Panc1 (cell line): ENCODE data around the gene PRSS33.
A peak's percentile ranks its signal among the peaks of the same experiment; 100 is the strongest.

ENCODE experiments used
- POLR2AphosphoS5 ChIP-seq: IDR thresholded peaks from 2 replicates; pipeline ENCODE4 v1.6.1; 2012; ENCODE audit warnings: mild to moderate bottlenecking, low read depth, low read length, moderate library complexity
- SIN3A ChIP-seq: IDR thresholded peaks from 2 replicates; pipeline ENCODE4 v1.6.1; 2012; ENCODE audit warnings: low read depth, mild to moderate bottlenecking, low read length, moderate library complexity, borderline replicate concordance; ENCODE audit not compliant: insufficient read depth
- TCF7L2 ChIP-seq: IDR thresholded peaks from 2 replicates; pipeline ENCODE4 v1.6.1; 2011; ENCODE audit warnings: mild to moderate bottlenecking, low read depth, low read length, inconsistent platforms
- TF ChIP-seq, protein P1 (sequence below): fragments of 450-650 bp; IDR thresholded peaks from 2 replicates; pipeline ENCODE4 v1.5.1; 2017; ENCODE audit warnings: mild to moderate bottlenecking
- TF ChIP-seq, protein P2 (sequence below), 2 experiments: IDR thresholded peaks; 2 replicates each; pipeline ENCODE4 v1.6.1; 2011 to 2012; ENCODE audit warnings: low read depth in 2 of 2, control low read depth in 1 of 2, low read length in 1 of 2, mild to moderate bottlenecking in 1 of 2, moderate library complexity in 1 of 2; ENCODE audit not compliant: insufficient read depth in 1 of 2

DNA sequence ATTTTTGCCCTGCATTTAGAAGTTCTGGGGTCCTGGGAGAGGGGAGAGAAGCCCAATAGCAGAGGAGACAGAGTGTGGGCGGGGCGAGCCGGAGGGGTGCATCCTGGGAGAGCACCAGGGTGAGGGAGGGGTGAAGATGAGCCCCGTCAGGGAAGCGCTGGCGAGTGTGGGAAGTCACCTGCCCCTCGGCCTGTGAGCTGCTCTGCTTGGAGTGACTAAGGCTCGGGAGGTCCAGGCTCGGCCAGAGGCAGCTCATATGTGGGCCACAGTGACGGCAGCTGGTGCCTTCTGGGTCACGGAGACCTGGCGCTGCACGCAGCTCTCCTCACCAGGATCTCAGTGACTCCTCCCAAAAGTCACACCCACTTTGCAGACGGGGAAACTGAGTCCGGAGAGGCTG lies 43.8 kb upstream of the PRSS33 start:
- TF ChIP-seq, protein P1, sequence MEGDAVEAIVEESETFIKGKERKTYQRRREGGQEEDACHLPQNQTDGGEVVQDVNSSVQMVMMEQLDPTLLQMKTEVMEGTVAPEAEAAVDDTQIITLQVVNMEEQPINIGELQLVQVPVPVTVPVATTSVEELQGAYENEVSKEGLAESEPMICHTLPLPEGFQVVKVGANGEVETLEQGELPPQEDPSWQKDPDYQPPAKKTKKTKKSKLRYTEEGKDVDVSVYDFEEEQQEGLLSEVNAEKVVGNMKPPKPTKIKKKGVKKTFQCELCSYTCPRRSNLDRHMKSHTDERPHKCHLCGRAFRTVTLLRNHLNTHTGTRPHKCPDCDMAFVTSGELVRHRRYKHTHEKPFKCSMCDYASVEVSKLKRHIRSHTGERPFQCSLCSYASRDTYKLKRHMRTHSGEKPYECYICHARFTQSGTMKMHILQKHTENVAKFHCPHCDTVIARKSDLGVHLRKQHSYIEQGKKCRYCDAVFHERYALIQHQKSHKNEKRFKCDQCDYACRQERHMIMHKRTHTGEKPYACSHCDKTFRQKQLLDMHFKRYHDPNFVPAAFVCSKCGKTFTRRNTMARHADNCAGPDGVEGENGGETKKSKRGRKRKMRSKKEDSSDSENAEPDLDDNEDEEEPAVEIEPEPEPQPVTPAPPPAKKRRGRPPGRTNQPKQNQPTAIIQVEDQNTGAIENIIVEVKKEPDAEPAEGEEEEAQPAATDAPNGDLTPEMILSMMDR, result no peak
- TF ChIP-seq POLR2AphosphoS5 (no peak), TCF7L2 (no peak), SIN3A (no peak)
- TF ChIP-seq, protein P2, sequence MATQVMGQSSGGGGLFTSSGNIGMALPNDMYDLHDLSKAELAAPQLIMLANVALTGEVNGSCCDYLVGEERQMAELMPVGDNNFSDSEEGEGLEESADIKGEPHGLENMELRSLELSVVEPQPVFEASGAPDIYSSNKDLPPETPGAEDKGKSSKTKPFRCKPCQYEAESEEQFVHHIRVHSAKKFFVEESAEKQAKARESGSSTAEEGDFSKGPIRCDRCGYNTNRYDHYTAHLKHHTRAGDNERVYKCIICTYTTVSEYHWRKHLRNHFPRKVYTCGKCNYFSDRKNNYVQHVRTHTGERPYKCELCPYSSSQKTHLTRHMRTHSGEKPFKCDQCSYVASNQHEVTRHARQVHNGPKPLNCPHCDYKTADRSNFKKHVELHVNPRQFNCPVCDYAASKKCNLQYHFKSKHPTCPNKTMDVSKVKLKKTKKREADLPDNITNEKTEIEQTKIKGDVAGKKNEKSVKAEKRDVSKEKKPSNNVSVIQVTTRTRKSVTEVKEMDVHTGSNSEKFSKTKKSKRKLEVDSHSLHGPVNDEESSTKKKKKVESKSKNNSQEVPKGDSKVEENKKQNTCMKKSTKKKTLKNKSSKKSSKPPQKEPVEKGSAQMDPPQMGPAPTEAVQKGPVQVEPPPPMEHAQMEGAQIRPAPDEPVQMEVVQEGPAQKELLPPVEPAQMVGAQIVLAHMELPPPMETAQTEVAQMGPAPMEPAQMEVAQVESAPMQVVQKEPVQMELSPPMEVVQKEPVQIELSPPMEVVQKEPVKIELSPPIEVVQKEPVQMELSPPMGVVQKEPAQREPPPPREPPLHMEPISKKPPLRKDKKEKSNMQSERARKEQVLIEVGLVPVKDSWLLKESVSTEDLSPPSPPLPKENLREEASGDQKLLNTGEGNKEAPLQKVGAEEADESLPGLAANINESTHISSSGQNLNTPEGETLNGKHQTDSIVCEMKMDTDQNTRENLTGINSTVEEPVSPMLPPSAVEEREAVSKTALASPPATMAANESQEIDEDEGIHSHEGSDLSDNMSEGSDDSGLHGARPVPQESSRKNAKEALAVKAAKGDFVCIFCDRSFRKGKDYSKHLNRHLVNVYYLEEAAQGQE (IDR thresholded peaks at IDR 0.05; ENCODE audit: insufficient read depth in 1 of 2, low read depth in 2 of 2, low read length in 1 of 2), result peak in 1 of 2 experiments; percentile 30; a peak in 1 of 4 replicates
